ENCODE data around the gene PSMA7. TPM values are rescaled to one million over a fixed set of nuclear protein-coding genes. Genes with fewer than 3 reads are reported as not detected.

Gene PSMA7
- total and polyA plus RNA-seq, 4 donors: 109 to 342 (median 196) TPM

- H3K27ac ChIP-seq (ENCODE audit: low read depth in 1 of 2, low read length in 2 of 2): no peak overlapping the region
- DNase-seq (ENCODE audit: low spot score): no peak
- TF ChIP-seq, protein P1, sequence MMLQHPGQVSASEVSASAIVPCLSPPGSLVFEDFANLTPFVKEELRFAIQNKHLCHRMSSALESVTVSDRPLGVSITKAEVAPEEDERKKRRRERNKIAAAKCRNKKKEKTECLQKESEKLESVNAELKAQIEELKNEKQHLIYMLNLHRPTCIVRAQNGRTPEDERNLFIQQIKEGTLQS (IDR thresholded peaks at IDR 0.05): no peak
- TF ChIP-seq, protein P2, sequence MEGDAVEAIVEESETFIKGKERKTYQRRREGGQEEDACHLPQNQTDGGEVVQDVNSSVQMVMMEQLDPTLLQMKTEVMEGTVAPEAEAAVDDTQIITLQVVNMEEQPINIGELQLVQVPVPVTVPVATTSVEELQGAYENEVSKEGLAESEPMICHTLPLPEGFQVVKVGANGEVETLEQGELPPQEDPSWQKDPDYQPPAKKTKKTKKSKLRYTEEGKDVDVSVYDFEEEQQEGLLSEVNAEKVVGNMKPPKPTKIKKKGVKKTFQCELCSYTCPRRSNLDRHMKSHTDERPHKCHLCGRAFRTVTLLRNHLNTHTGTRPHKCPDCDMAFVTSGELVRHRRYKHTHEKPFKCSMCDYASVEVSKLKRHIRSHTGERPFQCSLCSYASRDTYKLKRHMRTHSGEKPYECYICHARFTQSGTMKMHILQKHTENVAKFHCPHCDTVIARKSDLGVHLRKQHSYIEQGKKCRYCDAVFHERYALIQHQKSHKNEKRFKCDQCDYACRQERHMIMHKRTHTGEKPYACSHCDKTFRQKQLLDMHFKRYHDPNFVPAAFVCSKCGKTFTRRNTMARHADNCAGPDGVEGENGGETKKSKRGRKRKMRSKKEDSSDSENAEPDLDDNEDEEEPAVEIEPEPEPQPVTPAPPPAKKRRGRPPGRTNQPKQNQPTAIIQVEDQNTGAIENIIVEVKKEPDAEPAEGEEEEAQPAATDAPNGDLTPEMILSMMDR (IDR thresholded peaks at IDR 0.05; ENCODE audit: low read depth, low read length, missing input control): no peak
- TF ChIP-seq MAX (IDR thresholded peaks at IDR 0.05): no peak
- no peak for TF ChIP-seq JUND (IDR thresholded peaks at IDR 0.05)
- TF ChIP-seq NR2F2 (IDR thresholded peaks at IDR 0.05): no peak
- no peak for TF ChIP-seq HNF4A (conservative IDR thresholded peaks at IDR 0.05)
- TF ChIP-seq SP1 (IDR thresholded peaks at IDR 0.05): no peak
- TF ChIP-seq, protein P3, sequence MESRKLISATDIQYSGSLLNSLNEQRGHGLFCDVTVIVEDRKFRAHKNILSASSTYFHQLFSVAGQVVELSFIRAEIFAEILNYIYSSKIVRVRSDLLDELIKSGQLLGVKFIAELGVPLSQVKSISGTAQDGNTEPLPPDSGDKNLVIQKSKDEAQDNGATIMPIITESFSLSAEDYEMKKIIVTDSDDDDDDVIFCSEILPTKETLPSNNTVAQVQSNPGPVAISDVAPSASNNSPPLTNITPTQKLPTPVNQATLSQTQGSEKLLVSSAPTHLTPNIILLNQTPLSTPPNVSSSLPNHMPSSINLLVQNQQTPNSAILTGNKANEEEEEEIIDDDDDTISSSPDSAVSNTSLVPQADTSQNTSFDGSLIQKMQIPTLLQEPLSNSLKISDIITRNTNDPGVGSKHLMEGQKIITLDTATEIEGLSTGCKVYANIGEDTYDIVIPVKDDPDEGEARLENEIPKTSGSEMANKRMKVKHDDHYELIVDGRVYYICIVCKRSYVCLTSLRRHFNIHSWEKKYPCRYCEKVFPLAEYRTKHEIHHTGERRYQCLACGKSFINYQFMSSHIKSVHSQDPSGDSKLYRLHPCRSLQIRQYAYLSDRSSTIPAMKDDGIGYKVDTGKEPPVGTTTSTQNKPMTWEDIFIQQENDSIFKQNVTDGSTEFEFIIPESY (IDR thresholded peaks at IDR 0.05): no peak
- no peak for TF ChIP-seq RAD21 (IDR thresholded peaks at IDR 0.05)
- no peak for TF ChIP-seq YY1 (IDR thresholded peaks at IDR 0.05)
- TF ChIP-seq TAF1 (conservative IDR thresholded peaks at IDR 0.05): no peak
- no peak for TF ChIP-seq GABPA (IDR thresholded peaks at IDR 0.05 in 1 of 2, conservative IDR thresholded peaks at IDR 0.05 in 1 of 2)
- TF ChIP-seq RXRA (IDR thresholded peaks at IDR 0.05): no peak
- TF ChIP-seq FOXA2 (IDR thresholded peaks at IDR 0.05): no peak
- no peak for TF ChIP-seq REST (IDR thresholded peaks at IDR 0.05)
- no peak for TF ChIP-seq HNF4G (IDR thresholded peaks at IDR 0.05)
- no peaks in the 10 kb centered on the region for H3K9me3 ChIP-seq (ENCODE audit: control insufficient read depth in 4 of 4, low read length in 3 of 4)
- no peaks in the 10 kb centered on the region for H3K4me1 ChIP-seq (ENCODE audit: control insufficient read depth in 4 of 4, insufficient read depth in 4 of 4, low read length in 3 of 4)
- 74% methylated on average over 6 of the region's 6 CpGs for WGBS
- no peaks in the 10 kb centered on the region for H3K27me3 ChIP-seq (ENCODE audit: control insufficient read depth in 4 of 4, insufficient read depth in 4 of 4, low read length in 3 of 4)
- H3K36me3 ChIP-seq (ENCODE audit: control insufficient read depth in 4 of 4, insufficient read depth in 3 of 4, low read depth in 1 of 4, low read length in 3 of 4): peaks cover 19 to 54% (median 24%) of the 10 kb centered on the region in 4 donors
- no peak overlapping the region for H3K4me3 ChIP-seq (ENCODE audit: low read depth in 1 of 3, low read length in 3 of 3)
- no peak overlapping the region for H3K9ac ChIP-seq (ENCODE audit: low read depth in 1 of 2, low read length in 2 of 2)
These were observed 24.3 kb upstream of the PSMA7 start for GRCh38 chr20:62167474-62167873.

Data from liver (tissue), 9 donors.